Activated T-helper 2 cell treated with anti-CD3 and anti-CD28 coated beads, Interferon-gamma antibody, Interleukin-2, Interleukin-4, amounts not matched to agents 10 μg/mL and 5 μg/mL and 100 μg/mL, durations not matched to agents 14 hours and 24 hours and 36 hours (primary cell): ENCODE measurements around the gene LTF. TPM values are rescaled to one million over a fixed set of nuclear protein-coding genes. Genes with fewer than 3 reads are reported as not detected.

ENCODE experiments used
- DNase-seq: peaks from one replicate; pipeline ENCODE4 v3.0.0; 2021; ENCODE audit warnings: low spot score
- H3K27ac Mint-ChIP-seq: one replicate; pipeline ENCODE4 v1.8.0; 2021; ENCODE audit warnings: mixed read lengths
- H3K27me3 Mint-ChIP-seq: one replicate; pipeline ENCODE4 v1.8.0; 2021; ENCODE audit warnings: low read depth, mixed read lengths
- H3K36me3 Mint-ChIP-seq: one replicate; pipeline ENCODE4 v1.8.0; 2021; ENCODE audit warnings: low read depth, mixed read lengths
- H3K4me1 Mint-ChIP-seq: one replicate; pipeline ENCODE4 v1.8.0; 2021; ENCODE audit warnings: low read depth, mixed read lengths
- H3K4me3 Mint-ChIP-seq: one replicate; pipeline ENCODE4 v1.8.0; 2021; ENCODE audit warnings: low read depth, mild to moderate bottlenecking, moderate library complexity, mixed read lengths
- H3K9me3 Mint-ChIP-seq: one replicate; pipeline ENCODE4 v1.8.0; 2021; ENCODE audit warnings: mixed read lengths
- intact Hi-C: fragments of 100-400 bp; cut with micrococcal nuclease; formaldehyde crosslinking; loops from one replicate; pipeline ENCODE4 v1.15.1; 2023
- total RNA-seq: library from RNA; stranded (reverse); gene quantifications from 2 replicates; pipeline ENCODE4 v1.2.3, GENCODE V29; 2022

Gene LTF
- total RNA-seq, 1 donor from 2014 or later = not detected

GRCh38 chr3:46420931-46421330 lies 43.8 kb downstream of the LTF start:
- Mint-ChIP-seq H3K9me3 (no peaks in the 10 kb centered on the region), H3K27ac (no peak overlapping the region), H3K4me1 (no peaks in the 10 kb centered on the region), H3K27me3 (peaks cover under 1% of the 10 kb centered on the region), H3K4me3 (no peak overlapping the region), H3K36me3 (no peaks in the 10 kb centered on the region)
- intact Hi-C loops = no loop called here
- DNase-seq = no peak

GRCh38 chr3:46419816-46420215 lies 44.9 kb downstream of the LTF start:
- Mint-ChIP-seq H3K36me3 (no peaks in the 10 kb centered on the region), H3K4me3 (no peak overlapping the region), H3K27ac (no peak overlapping the region), H3K4me1 (peaks cover 1% of the 10 kb centered on the region), H3K27me3 (peaks cover 3% of the 10 kb centered on the region), H3K9me3 (no peaks in the 10 kb centered on the region)
- no peak for DNase-seq
- intact Hi-C loops = no loop called here

DNA sequence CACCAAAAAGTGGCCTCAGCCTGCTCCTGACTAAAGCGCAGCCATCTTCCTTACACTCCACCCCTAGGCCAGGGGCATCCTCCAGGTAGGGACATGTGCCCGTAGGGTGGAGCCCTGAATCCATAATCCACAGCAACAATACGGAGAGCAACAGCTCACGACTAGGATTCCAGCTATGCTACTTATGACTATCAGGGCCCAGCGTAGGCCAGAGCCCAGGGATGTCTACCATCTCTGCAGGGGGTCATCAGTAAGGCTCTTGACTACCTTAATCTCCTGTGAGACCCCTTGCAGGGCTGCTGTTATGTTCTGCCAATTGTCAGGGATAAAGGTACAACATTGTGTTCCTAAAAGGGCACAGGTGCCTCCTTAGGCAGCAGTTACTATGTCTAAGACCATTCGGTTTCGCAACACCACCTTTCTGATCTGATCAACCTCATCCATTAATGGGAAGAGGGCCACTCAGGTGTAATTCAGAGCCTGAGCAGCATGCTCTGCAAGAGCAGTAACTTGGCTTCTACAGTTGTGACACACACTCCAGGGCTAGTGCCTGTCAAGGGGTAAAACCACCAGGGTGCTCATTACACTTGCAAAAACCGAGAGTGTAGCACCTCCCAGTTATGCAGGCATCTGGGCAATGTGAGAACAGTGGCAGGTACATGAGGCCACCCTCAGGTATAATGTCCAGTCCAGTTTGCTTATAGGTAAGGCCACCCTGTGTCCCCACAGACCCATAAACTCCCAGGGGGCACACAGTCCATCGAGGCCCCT lies 46.7 kb downstream of the LTF start:
- Mint-ChIP-seq H3K27me3 (peaks cover 5% of the 10 kb centered on the region), H3K4me1 (peaks cover 1% of the 10 kb centered on the region), H3K36me3 (no peaks in the 10 kb centered on the region), H3K9me3 (no peaks in the 10 kb centered on the region), H3K27ac (no peak overlapping the region), H3K4me3 (no peak overlapping the region)
- no peak for DNase-seq
- intact Hi-C loops = no loop called here

DNA sequence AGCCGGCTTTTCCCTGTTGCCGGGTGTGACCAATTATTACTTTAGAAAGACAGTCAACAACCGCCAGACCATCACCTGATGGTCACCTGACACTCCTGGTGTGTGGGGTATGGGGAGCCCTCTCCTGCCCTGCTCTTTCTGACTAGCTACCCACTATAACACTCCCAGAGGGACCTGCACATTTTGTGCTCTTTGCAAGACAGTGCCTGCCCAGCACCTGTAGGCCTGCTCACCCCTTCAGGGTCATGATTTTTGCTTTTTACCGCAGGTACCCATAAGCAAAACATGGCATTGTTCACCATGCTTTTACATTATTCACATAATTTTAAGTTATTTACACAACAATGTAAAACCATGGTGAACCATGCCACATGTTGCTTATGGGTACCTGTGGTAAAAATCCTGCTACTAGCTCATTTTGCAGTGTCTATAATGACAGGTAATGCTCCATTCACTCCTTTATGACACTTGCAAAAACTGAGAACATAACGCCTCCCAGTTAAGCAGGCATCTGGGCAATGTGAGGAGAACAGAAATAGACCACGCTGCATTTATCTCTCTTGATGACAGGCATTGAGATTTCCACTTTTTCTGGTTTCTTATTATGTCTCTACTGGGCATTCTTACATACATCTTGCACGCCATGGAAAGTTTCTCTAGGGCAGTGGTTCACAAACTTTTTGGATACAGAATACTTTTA lies 47.7 kb downstream of the LTF start:
- DNase-seq = no peak
- Mint-ChIP-seq H3K9me3 (no peaks in the 10 kb centered on the region), H3K27me3 (peaks cover 13% of the 10 kb centered on the region), H3K36me3 (no peaks in the 10 kb centered on the region), H3K4me1 (peaks cover 1% of the 10 kb centered on the region), H3K27ac (no peak overlapping the region), H3K4me3 (no peak overlapping the region)
- intact Hi-C loops = no loop called here

GRCh38 chr3:46416125-46416810 lies 48.4 kb downstream of the LTF start:
- H3K27me3 Mint-ChIP-seq = peaks cover 13% of the 10 kb centered on the region
- DNase-seq = no peak
- no peak overlapping the region for H3K27ac Mint-ChIP-seq
- no peaks in the 10 kb centered on the region for H3K36me3 Mint-ChIP-seq
- no peaks in the 10 kb centered on the region for H3K9me3 Mint-ChIP-seq
- H3K4me3 Mint-ChIP-seq = no peak overlapping the region
- intact Hi-C loops = no loop called here
- peaks cover 1% of the 10 kb centered on the region for H3K4me1 Mint-ChIP-seq

GRCh38 chr3:46414739-46415138 lies 50.0 kb downstream of the LTF start:
- Mint-ChIP-seq H3K27ac (no peak overlapping the region), H3K27me3 (peaks cover 18% of the 10 kb centered on the region), H3K4me3 (no peak overlapping the region), H3K36me3 (no peaks in the 10 kb centered on the region), H3K9me3 (no peaks in the 10 kb centered on the region), H3K4me1 (peaks cover 5% of the 10 kb centered on the region)
- intact Hi-C loops = no loop called here
- DNase-seq = no peak

GRCh38 chr3:46413951-46414350 lies 50.8 kb downstream of the LTF start:
- H3K4me3 Mint-ChIP-seq = no peak overlapping the region
- H3K36me3 Mint-ChIP-seq = no peaks in the 10 kb centered on the region
- no peak for DNase-seq
- no peaks in the 10 kb centered on the region for H3K9me3 Mint-ChIP-seq
- H3K27me3 Mint-ChIP-seq = peaks cover 18% of the 10 kb centered on the region
- intact Hi-C loops = no loop called here
- H3K27ac Mint-ChIP-seq = no peak overlapping the region
- peaks cover 9% of the 10 kb centered on the region for H3K4me1 Mint-ChIP-seq

DNA sequence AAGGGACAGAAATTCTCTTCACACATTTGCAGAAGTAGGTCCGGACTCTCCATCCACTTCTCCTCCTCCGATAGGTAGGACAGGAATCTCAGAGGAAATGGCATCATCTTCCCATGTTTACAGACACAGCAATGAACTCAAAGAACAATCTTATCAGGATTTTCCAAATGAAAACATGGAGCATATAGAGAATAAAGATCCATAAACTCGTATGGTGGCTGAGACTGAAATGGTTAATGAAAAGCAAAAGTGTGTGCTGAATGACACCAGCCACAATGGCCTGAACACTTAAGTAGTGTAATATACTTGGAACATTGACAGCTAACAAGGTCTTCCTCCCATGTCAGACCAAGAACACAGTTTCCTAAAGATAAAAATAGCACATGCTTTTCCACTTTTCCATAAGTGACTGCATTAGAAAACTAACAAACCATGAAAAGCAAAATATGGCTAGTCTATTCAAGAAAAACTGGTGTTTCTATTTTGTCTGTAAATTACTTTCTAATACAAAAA lies 51.9 kb downstream of the LTF start:
- peaks cover 18% of the 10 kb centered on the region for H3K27me3 Mint-ChIP-seq
- no peak overlapping the region for H3K27ac Mint-ChIP-seq
- intact Hi-C loops = no loop called here
- H3K4me3 Mint-ChIP-seq = no peak overlapping the region
- H3K9me3 Mint-ChIP-seq = no peaks in the 10 kb centered on the region
- no peaks in the 10 kb centered on the region for H3K36me3 Mint-ChIP-seq
- no peak for DNase-seq
- H3K4me1 Mint-ChIP-seq = peaks cover 17% of the 10 kb centered on the region

GRCh38 chr3:46411271-46411670 lies 53.4 kb downstream of the LTF start:
- Mint-ChIP-seq H3K4me3 (no peak overlapping the region), H3K4me1 (peaks cover 28% of the 10 kb centered on the region), H3K27me3 (peaks cover 18% of the 10 kb centered on the region), H3K36me3 (no peaks in the 10 kb centered on the region), H3K9me3 (no peaks in the 10 kb centered on the region), H3K27ac (no peak overlapping the region)
- intact Hi-C loops = no loop called here
- no peak for DNase-seq

GRCh38 chr3:46410669-46411068 lies 54.0 kb downstream of the LTF start:
- DNase-seq = no peak
- intact Hi-C loops = no loop called here
- H3K36me3 Mint-ChIP-seq = no peaks in the 10 kb centered on the region
- H3K27me3 Mint-ChIP-seq = peaks cover 18% of the 10 kb centered on the region
- peaks cover 27% of the 10 kb centered on the region for H3K4me1 Mint-ChIP-seq
- H3K9me3 Mint-ChIP-seq = no peaks in the 10 kb centered on the region
- no peak overlapping the region for H3K4me3 Mint-ChIP-seq
- H3K27ac Mint-ChIP-seq = no peak overlapping the region

DNA sequence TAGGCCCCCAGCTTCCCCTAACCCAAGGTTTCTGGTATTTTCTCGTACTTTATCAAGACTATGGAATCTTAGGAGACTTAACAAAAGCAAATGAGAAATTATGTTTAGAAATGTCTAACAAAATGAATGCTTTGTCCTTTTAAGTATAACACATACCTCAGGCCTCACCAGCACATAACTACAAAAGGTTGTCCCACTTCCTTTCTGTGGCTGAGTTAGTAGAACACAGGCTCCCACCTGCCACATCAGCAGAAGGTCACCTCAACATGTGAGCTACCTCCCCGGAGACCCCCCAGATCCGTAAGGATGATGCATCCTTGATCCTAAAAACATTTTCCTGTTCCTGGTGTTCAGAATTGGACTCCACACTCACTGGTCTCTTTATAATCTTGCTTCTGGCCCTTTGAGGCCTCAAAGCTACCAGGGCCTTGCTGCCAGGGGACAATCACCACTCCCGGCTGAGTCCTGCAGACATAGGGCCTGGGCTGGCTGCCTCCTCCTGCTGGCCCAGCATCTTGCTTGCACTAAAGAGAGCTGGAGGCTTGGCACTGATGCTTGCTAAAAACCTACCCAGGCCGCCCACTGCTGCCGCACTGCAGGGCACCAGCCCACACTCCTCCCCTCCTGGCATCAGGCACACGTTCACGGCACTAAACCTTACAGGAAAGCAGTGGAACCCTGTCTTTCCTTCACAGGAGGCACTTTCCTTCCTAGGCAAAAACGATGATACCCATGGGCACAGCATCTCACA lies 54.8 kb downstream of the LTF start:
- Mint-ChIP-seq H3K27ac (no peak overlapping the region), H3K4me1 (peaks cover 27% of the 10 kb centered on the region), H3K9me3 (no peaks in the 10 kb centered on the region), H3K27me3 (peaks cover 16% of the 10 kb centered on the region), H3K4me3 (no peak overlapping the region), H3K36me3 (no peaks in the 10 kb centered on the region)
- DNase-seq = no peak
- intact Hi-C loops = no loop called here

DNA sequence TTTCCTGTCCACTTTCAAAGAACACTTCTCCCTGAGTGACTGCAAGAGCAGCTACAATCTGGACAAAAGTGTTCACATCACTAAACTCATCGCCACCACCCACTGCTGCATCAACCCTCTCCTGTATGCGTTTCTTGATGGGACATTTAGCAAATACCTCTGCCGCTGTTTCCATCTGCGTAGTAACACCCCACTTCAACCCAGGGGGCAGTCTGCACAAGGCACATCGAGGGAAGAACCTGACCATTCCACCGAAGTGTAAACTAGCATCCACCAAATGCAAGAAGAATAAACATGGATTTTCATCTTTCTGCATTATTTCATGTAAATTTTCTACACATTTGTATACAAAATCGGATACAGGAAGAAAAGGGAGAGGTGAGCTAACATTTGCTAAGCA lies 55.9 kb downstream of the LTF start:
- no peak overlapping the region for H3K27ac Mint-ChIP-seq
- H3K36me3 Mint-ChIP-seq = no peaks in the 10 kb centered on the region
- peaks cover 13% of the 10 kb centered on the region for H3K27me3 Mint-ChIP-seq

More for the DNA sequence above, 55.9 kb downstream of the LTF start:
- DNase-seq = no peak
- no peaks in the 10 kb centered on the region for H3K9me3 Mint-ChIP-seq
- peaks cover 27% of the 10 kb centered on the region for H3K4me1 Mint-ChIP-seq
- no peak overlapping the region for H3K4me3 Mint-ChIP-seq
- intact Hi-C loops = no loop called here
